ENCODE results near the gene TELO2.

Gene TELO2

DNA sequence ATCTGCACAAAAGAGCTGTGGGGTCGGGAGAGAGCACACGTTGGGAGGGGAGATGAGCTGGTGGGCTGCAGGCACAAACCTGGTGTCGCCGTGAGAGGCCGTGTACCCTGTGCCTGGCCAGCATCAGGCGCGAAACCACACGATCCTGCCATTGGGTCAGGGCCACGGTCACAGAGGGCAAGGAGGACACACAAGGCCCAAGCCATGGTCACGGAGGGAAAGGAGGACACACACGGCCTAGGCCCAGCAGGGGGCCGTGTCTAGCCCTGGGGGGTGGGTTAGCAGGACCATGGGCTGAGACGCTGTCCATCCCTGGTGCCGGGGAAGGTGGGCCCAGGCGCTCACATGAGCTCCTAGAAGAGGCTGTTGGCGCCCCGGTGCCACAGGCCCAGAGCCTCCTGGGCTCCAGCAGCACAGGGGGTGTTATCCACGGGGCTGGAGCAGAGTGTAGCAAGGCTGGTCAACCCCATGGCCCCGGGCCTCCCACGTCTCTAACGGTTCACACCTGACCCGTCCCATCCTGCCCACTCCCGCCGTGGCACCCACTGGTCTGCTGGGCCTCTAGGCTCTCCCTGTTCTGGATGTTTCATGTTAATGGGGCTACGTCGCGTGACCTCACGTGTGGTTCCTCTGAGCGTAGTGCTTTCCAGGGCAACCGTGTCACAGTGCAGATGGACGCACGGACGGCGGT, 41.3 kb upstream of the TELO2 start:
- H2BK15ac ChIP-seq (ENCODE audit: low read depth, poor library complexity, severe bottlenecking) = no peak overlapping the region
- no peak overlapping the region for H2BK5ac ChIP-seq (ENCODE audit: low read depth, low read length, poor library complexity, severe bottlenecking)
- no peak overlapping the region for H2BK120ac ChIP-seq (ENCODE audit: low read depth, low read length)
- no peak overlapping the region for H3K4me2 ChIP-seq (ENCODE audit: low read length, poor library complexity, severe bottlenecking)
- no peak for DNase-seq
- H3K27ac ChIP-seq (ENCODE audit: low read length, poor library complexity, severe bottlenecking) = no peak overlapping the region
- no peaks in the 10 kb centered on the region for H3K9me3 ChIP-seq (ENCODE audit: control insufficient read depth, low read length)
- H3K36me3 ChIP-seq (ENCODE audit: control insufficient read depth in 1 of 2, insufficient read depth in 2 of 2, low read depth in 1 of 2, low read length in 2 of 2) = peaks cover 79 to 95% of the 10 kb centered on the region in 2 experiments
- H2AK5ac ChIP-seq (ENCODE audit: low read length, severe bottlenecking) = no peak overlapping the region
- WGBS = 98% methylated on average over 34 of the region's 34 CpGs
- no peak overlapping the region for H4K8ac ChIP-seq (ENCODE audit: low read length)
- no peak overlapping the region for H4K91ac ChIP-seq (ENCODE audit: low read length)
- H3K14ac ChIP-seq (ENCODE audit: low read length in 2 of 2) = no peak overlapping the region
- peaks cover 14% of the 10 kb centered on the region for H3K79me1 ChIP-seq (replicated peaks; ENCODE audit: low read length, poor library complexity, severe bottlenecking)
- peaks cover 2% of the 10 kb centered on the region for H3K4me1 ChIP-seq (ENCODE audit: control insufficient read depth, insufficient read depth, low read depth, low read length)
- H3K4ac ChIP-seq (ENCODE audit: low read depth in 1 of 2, low read length in 2 of 2) = no peak overlapping the region
- no peaks in the 10 kb centered on the region for H3K27me3 ChIP-seq (ENCODE audit: control insufficient read depth in 1 of 2, insufficient read depth in 1 of 2, low read length in 2 of 2)
- H3K9ac ChIP-seq (ENCODE audit: low read length) = no peak overlapping the region
- no peak overlapping the region for H2AFZ ChIP-seq (ENCODE audit: low read depth, low read length)
- no peak overlapping the region for H3K18ac ChIP-seq (ENCODE audit: low read depth in 1 of 2, low read length in 2 of 2)
- H3K23ac ChIP-seq (ENCODE audit: low read length in 2 of 2) = no peak overlapping the region
- H3K4me3 ChIP-seq (ENCODE audit: insufficient read depth in 1 of 2, low read depth in 1 of 2, low read length in 2 of 2) = no peak overlapping the region
- H2BK12ac ChIP-seq (ENCODE audit: low read length in 2 of 2) = no peak overlapping the region

DNA sequence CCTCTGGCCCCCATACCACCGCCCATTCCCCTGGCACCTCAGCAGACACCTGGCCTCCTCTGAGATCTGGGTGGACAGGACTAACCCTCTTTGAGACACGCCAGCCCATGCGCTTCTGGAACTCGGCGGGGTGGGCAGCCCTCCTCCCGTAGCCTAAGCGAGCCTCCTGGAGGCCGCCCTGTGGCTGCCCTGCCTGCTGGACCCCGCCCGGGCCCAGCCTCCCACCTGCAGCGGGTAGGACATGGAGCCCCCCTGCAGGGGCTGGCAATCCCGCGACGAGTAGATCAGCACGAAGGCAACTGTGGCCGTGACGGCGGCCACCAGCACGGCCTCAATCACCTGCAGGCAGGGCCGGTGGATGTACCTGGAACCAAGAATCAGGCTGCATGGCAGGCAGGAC, 40.6 kb upstream of the TELO2 start:
- no peak overlapping the region for H2BK15ac ChIP-seq (ENCODE audit: low read depth, poor library complexity, severe bottlenecking)
- H3K4me1 ChIP-seq (ENCODE audit: control insufficient read depth, insufficient read depth, low read depth, low read length) = peaks cover 2% of the 10 kb centered on the region
- no peak overlapping the region for H2AK5ac ChIP-seq (ENCODE audit: low read length, severe bottlenecking)
- no peak overlapping the region for H3K4me3 ChIP-seq (ENCODE audit: insufficient read depth in 1 of 2, low read depth in 1 of 2, low read length in 2 of 2)
- no peak overlapping the region for H4K8ac ChIP-seq (ENCODE audit: low read length)
- H4K91ac ChIP-seq (ENCODE audit: low read length) = no peak overlapping the region
- 96% methylated on average over 20 of the region's 20 CpGs for WGBS
- H3K79me1 ChIP-seq (replicated peaks; ENCODE audit: low read length, poor library complexity, severe bottlenecking) = peaks cover 13% of the 10 kb centered on the region
- peaks cover 82 to 95% of the 10 kb centered on the region in 2 experiments for H3K36me3 ChIP-seq (ENCODE audit: control insufficient read depth in 1 of 2, insufficient read depth in 2 of 2, low read depth in 1 of 2, low read length in 2 of 2)
- DNase-seq = no peak
- no peaks in the 10 kb centered on the region for H3K9me3 ChIP-seq (ENCODE audit: control insufficient read depth, low read length)
- no peak overlapping the region for H2BK120ac ChIP-seq (ENCODE audit: low read depth, low read length)
- H3K4ac ChIP-seq (ENCODE audit: low read depth in 1 of 2, low read length in 2 of 2) = no peak overlapping the region
- no peak overlapping the region for H3K14ac ChIP-seq (ENCODE audit: low read length in 2 of 2)
- H3K4me2 ChIP-seq (ENCODE audit: low read length, poor library complexity, severe bottlenecking) = no peak overlapping the region
- H2BK5ac ChIP-seq (ENCODE audit: low read depth, low read length, poor library complexity, severe bottlenecking) = no peak overlapping the region
- H3K23ac ChIP-seq (ENCODE audit: low read length in 2 of 2) = no peak overlapping the region
- H2BK12ac ChIP-seq (ENCODE audit: low read length in 2 of 2) = no peak overlapping the region
- no peaks in the 10 kb centered on the region for H3K27me3 ChIP-seq (ENCODE audit: control insufficient read depth in 1 of 2, insufficient read depth in 1 of 2, low read length in 2 of 2)
- H3K9ac ChIP-seq (ENCODE audit: low read length) = no peak overlapping the region
- H3K18ac ChIP-seq (ENCODE audit: low read depth in 1 of 2, low read length in 2 of 2) = no peak overlapping the region
- H3K27ac ChIP-seq (ENCODE audit: low read length, poor library complexity, severe bottlenecking) = no peak overlapping the region
- no peak overlapping the region for H2AFZ ChIP-seq (ENCODE audit: low read depth, low read length)

DNA sequence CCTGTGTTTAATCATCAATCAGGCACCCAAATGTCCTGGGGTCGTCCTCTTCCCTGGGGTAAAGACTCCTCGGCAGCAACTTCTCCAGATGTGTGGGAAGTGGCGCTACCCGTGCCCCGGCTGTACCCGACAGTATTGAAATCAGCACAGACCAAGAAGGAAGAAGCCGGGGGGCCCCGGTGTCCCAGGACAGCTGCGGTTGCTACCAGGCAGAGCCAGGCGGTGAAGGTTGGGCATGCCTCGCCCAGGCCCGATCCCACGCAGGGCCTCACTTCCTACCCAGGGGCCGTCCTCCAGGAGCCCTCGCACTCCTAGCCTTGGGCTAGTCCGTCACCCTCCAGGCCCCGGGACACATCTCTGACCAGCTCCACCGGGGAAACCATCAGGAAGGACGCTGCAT, 39.8 kb upstream of the TELO2 start:
- Histone ChIP-seq H3K4me3 (ENCODE audit: insufficient read depth in 1 of 2, low read depth in 1 of 2, low read length in 2 of 2) (no peak overlapping the region), H3K27me3 (ENCODE audit: control insufficient read depth in 1 of 2, insufficient read depth in 1 of 2, low read length in 2 of 2) (no peaks in the 10 kb centered on the region), H3K4me1 (ENCODE audit: control insufficient read depth, insufficient read depth, low read depth, low read length) (peaks cover 2% of the 10 kb centered on the region), H3K23ac (ENCODE audit: low read length in 2 of 2) (no peak overlapping the region), H2AK5ac (ENCODE audit: low read length, severe bottlenecking) (no peak overlapping the region), H3K79me1 (replicated peaks; ENCODE audit: low read length, poor library complexity, severe bottlenecking) (peaks cover 17% of the 10 kb centered on the region), H2BK120ac (ENCODE audit: low read depth, low read length) (no peak overlapping the region), H3K18ac (ENCODE audit: low read depth in 1 of 2, low read length in 2 of 2) (no peak overlapping the region), H3K4ac (ENCODE audit: low read depth in 1 of 2, low read length in 2 of 2) (no peak overlapping the region), H4K91ac (ENCODE audit: low read length) (no peak overlapping the region), H3K9me3 (ENCODE audit: control insufficient read depth, low read length) (no peaks in the 10 kb centered on the region), H2AFZ (ENCODE audit: low read depth, low read length) (no peak overlapping the region), H2BK12ac (ENCODE audit: low read length in 2 of 2) (no peak overlapping the region), H2BK15ac (ENCODE audit: low read depth, poor library complexity, severe bottlenecking) (no peak overlapping the region), H3K4me2 (ENCODE audit: low read length, poor library complexity, severe bottlenecking) (no peak overlapping the region), H4K8ac (ENCODE audit: low read length) (no peak overlapping the region), H2BK5ac (ENCODE audit: low read depth, low read length, poor library complexity, severe bottlenecking) (no peak overlapping the region), H3K36me3 (ENCODE audit: control insufficient read depth in 1 of 2, insufficient read depth in 2 of 2, low read depth in 1 of 2, low read length in 2 of 2) (peaks cover 81 to 95% of the 10 kb centered on the region in 2 experiments), H3K27ac (ENCODE audit: low read length, poor library complexity, severe bottlenecking) (no peak overlapping the region), H3K9ac (ENCODE audit: low read length) (no peak overlapping the region), H3K14ac (ENCODE audit: low read length in 2 of 2) (no peak overlapping the region)
- WGBS = 95% methylated on average over 19 of the region's 19 CpGs
- no peak for DNase-seq

DNA sequence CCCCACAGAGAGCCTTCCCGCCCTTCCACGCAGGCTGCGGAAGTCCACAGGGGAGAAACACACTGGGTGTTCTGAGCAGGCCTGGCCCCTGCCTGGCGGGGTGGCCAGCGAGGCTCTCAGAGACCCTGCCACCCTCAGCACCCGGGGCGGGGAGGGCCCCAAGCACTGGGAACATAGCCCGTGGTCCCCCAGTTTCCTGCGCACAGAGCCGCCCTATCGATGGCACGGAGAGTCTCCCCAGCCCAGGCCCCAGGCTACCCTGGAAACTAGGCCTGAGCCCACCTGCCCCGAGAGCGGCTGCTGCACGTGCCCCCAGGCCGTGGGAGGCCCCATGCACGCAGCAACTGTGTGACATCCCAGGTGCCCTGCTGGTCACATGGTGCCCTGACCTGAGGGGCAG, 38.6 kb upstream of the TELO2 start:
- no peak overlapping the region for H2BK15ac ChIP-seq (ENCODE audit: low read depth, poor library complexity, severe bottlenecking)
- no peak overlapping the region for H3K23ac ChIP-seq (ENCODE audit: low read length in 2 of 2)
- H3K4me3 ChIP-seq (ENCODE audit: insufficient read depth in 1 of 2, low read depth in 1 of 2, low read length in 2 of 2) = no peak overlapping the region
- peaks cover 5% of the 10 kb centered on the region for H3K4me1 ChIP-seq (ENCODE audit: control insufficient read depth, insufficient read depth, low read depth, low read length)
- H2AFZ ChIP-seq (ENCODE audit: low read depth, low read length) = no peak overlapping the region
- H3K27me3 ChIP-seq (ENCODE audit: control insufficient read depth in 1 of 2, insufficient read depth in 1 of 2, low read length in 2 of 2) = no peaks in the 10 kb centered on the region
- no peak overlapping the region for H3K9ac ChIP-seq (ENCODE audit: low read length)
- H3K14ac ChIP-seq (ENCODE audit: low read length in 2 of 2) = no peak overlapping the region
- 92% methylated on average over 17 of the region's 17 CpGs for WGBS
- no peak overlapping the region for H2BK5ac ChIP-seq (ENCODE audit: low read depth, low read length, poor library complexity, severe bottlenecking)
- no peak overlapping the region for H2AK5ac ChIP-seq (ENCODE audit: low read length, severe bottlenecking)
- no peak overlapping the region for H4K8ac ChIP-seq (ENCODE audit: low read length)
- no peak overlapping the region for H3K4me2 ChIP-seq (ENCODE audit: low read length, poor library complexity, severe bottlenecking)
- no peak overlapping the region for H3K4ac ChIP-seq (ENCODE audit: low read depth in 1 of 2, low read length in 2 of 2)
- H3K9me3 ChIP-seq (ENCODE audit: control insufficient read depth, low read length) = no peaks in the 10 kb centered on the region
- no peak for DNase-seq
- H3K27ac ChIP-seq (ENCODE audit: low read length, poor library complexity, severe bottlenecking) = no peak overlapping the region
- H4K91ac ChIP-seq (ENCODE audit: low read length) = no peak overlapping the region
- H2BK120ac ChIP-seq (ENCODE audit: low read depth, low read length) = no peak overlapping the region
- H3K18ac ChIP-seq (ENCODE audit: low read depth in 1 of 2, low read length in 2 of 2) = no peak overlapping the region
- peaks cover 78 to 92% of the 10 kb centered on the region in 2 experiments for H3K36me3 ChIP-seq (ENCODE audit: control insufficient read depth in 1 of 2, insufficient read depth in 2 of 2, low read depth in 1 of 2, low read length in 2 of 2)
- H3K79me1 ChIP-seq (replicated peaks; ENCODE audit: low read length, poor library complexity, severe bottlenecking) = peaks cover 19% of the 10 kb centered on the region
- no peak overlapping the region for H2BK12ac ChIP-seq (ENCODE audit: low read length in 2 of 2)
